ENCODE measurements around the gene FAM24A. TPM values are rescaled to one million over a fixed set of nuclear protein-coding genes. Genes with fewer than 3 reads are reported as not detected.
"Not testable (repeated sequence)": the region's sequence is repeated elsewhere in the genome, so short reads cannot be mapped to it uniquely, and the experiment has no call there.

Gene FAM24A
- total and polyA plus RNA-seq, 10 of the 15 experiments (the other 5 are each of a cell fraction or from before 2014, with no cell fraction given): not detected

GRCh38 chr10:122868768-122869167 is 41.6 kb upstream of the FAM24A start:
- in situ Hi-C loops (cut with MboI); H2AFZ ChIP-seq (ENCODE audit: control insufficient read depth, low read depth, low read length); DNase-seq (ENCODE audit: low read depth, low spot score); H3K4me3 ChIP-seq; intact Hi-C loops (cut with micrococcal nuclease; ENCODE audit: unreplicated experiment); H3K9me3 ChIP-seq (replicated peaks; ENCODE audit: control insufficient read depth, insufficient read depth, low read length); H3K27ac ChIP-seq (ENCODE audit: control insufficient read depth, insufficient read depth); SMC1A ChIA-PET (ENCODE audit: uncharacterized antibody, unreplicated experiment); H3K36me3 ChIP-seq (ENCODE audit: control insufficient read depth in 2 of 2, insufficient read depth in 2 of 2, low read length in 1 of 2); H4K20me1 ChIP-seq (ENCODE audit: control insufficient read depth, insufficient read depth); H3K79me2 ChIP-seq (ENCODE audit: control insufficient read depth, insufficient read depth, low read length); BruUV-seq (replicated peaks); ATAC-seq; H3K4me1 ChIP-seq (ENCODE audit: control insufficient read depth, insufficient read depth, low read length); H3K4me2 ChIP-seq (ENCODE audit: control insufficient read depth, insufficient read depth); H3K9ac ChIP-seq (ENCODE audit: control insufficient read depth, insufficient read depth, low read length); RAD21 ChIA-PET (ENCODE audit: unreplicated experiment); CTCF ChIA-PET; H3K27me3 ChIP-seq (replicated peaks in 1 of 2; ENCODE audit: control insufficient read depth in 2 of 2, insufficient read depth in 2 of 2, low read length in 1 of 2); FAIRE-seq; POLR2A ChIA-PET: not testable (repeated sequence)
- WGBS (ENCODE audit: insufficient coverage, insufficient replicate concordance, low lambda C conversion rate, missing lambda C conversion rate): 100% methylated on average over 1 of the region's 2 CpGs

- H3K79me2 ChIP-seq (ENCODE audit: control insufficient read depth, insufficient read depth, low read length); in situ Hi-C loops (cut with MboI); H3K9me3 ChIP-seq (replicated peaks; ENCODE audit: control insufficient read depth, insufficient read depth, low read length); H3K9ac ChIP-seq (ENCODE audit: control insufficient read depth, insufficient read depth, low read length); RAD21 ChIA-PET (ENCODE audit: unreplicated experiment); ATAC-seq; H3K27ac ChIP-seq (ENCODE audit: control insufficient read depth, insufficient read depth); H4K20me1 ChIP-seq (ENCODE audit: control insufficient read depth, insufficient read depth); H3K4me1 ChIP-seq (ENCODE audit: control insufficient read depth, insufficient read depth, low read length); POLR2A ChIA-PET; BruUV-seq (replicated peaks); FAIRE-seq; CTCF ChIA-PET; H3K27me3 ChIP-seq (replicated peaks in 1 of 2; ENCODE audit: control insufficient read depth in 2 of 2, insufficient read depth in 2 of 2, low read length in 1 of 2); H3K4me2 ChIP-seq (ENCODE audit: control insufficient read depth, insufficient read depth); H2AFZ ChIP-seq (ENCODE audit: control insufficient read depth, low read depth, low read length); H3K36me3 ChIP-seq (ENCODE audit: control insufficient read depth in 2 of 2, insufficient read depth in 2 of 2, low read length in 1 of 2); DNase-seq (ENCODE audit: low read depth, low spot score); intact Hi-C loops (cut with micrococcal nuclease; ENCODE audit: unreplicated experiment); H3K4me3 ChIP-seq; SMC1A ChIA-PET (ENCODE audit: uncharacterized antibody, unreplicated experiment): not testable (repeated sequence)
- 92% methylated on average over 2 of the region's 2 CpGs for WGBS (ENCODE audit: insufficient coverage, insufficient replicate concordance, low lambda C conversion rate, missing lambda C conversion rate)
Observed at GRCh38 chr10:122871947-122872346, 38.5 kb upstream of the FAM24A start.
